Measurements from ENCODE around the gene ACTR1B.

GRCh38 chr2:97659256-97660043 lies 4.4 kb downstream of the ACTR1B start:
- no peak for TF ChIP-seq POLR2A (IDR thresholded peaks at IDR 0.05; ENCODE audit: low read length)
- no peak for TF ChIP-seq GATA1 (IDR thresholded peaks at IDR 0.05; ENCODE audit: low read depth, low read length)
